Karpas-422 (cell line): ENCODE results near the gene GBA2. TPM values are rescaled to one million over a fixed set of nuclear protein-coding genes. Genes with fewer than 3 reads are reported as not detected.

ENCODE experiments used
- DNase-seq: peaks from one replicate; pipeline ENCODE4 v3.0.0-alpha.2; 2015
- H2AFZ ChIP-seq: fragments of 200-600 bp; sonication (generic); 2 replicates; pipeline ENCODE4 v1.6.1; 2014; ENCODE audit warnings: antibody characterized with exemption, low read length, mixed read lengths
- H3K27ac ChIP-seq: fragments of 200-600 bp; sonication (generic); 2 replicates; pipeline ENCODE4 v1.5.1; 2014; ENCODE audit warnings: mild to moderate bottlenecking, low read length, moderate library complexity
- H3K27me3 ChIP-seq: fragments of 200-600 bp; sonication (generic); 2 replicates; pipeline ENCODE4 v1.6.1; 2014; ENCODE audit warnings: low read length, mixed read lengths
- H3K36me3 ChIP-seq: fragments of 200-600 bp; sonication (generic); 2 replicates; pipeline ENCODE4 v1.6.1; 2014; ENCODE audit warnings: low read length, mixed read lengths; ENCODE audit not compliant: insufficient read depth
- H3K4me1 ChIP-seq: fragments of 200-600 bp; sonication (generic); 2 replicates; pipeline ENCODE4 v1.6.1; 2014; ENCODE audit warnings: mild to moderate bottlenecking, low read length, mixed read lengths
- H3K4me2 ChIP-seq: fragments of 200-600 bp; sonication (generic); 2 replicates; pipeline ENCODE4 v1.6.1; 2014; ENCODE audit warnings: low read length, low read depth, mild to moderate bottlenecking; ENCODE audit not compliant: poor library complexity, severe bottlenecking
- H3K4me3 ChIP-seq: fragments of 200-600 bp; sonication (generic); 2 replicates; pipeline ENCODE4 v1.5.1; 2014; ENCODE audit warnings: mild to moderate bottlenecking, antibody characterized with exemption, low read length, mixed read lengths
- H3K79me2 ChIP-seq: fragments of 200-600 bp; sonication (generic); 2 replicates; pipeline ENCODE4 v1.6.1; 2014; ENCODE audit warnings: mild to moderate bottlenecking, low read length, mixed read lengths
- H3K9ac ChIP-seq: fragments of 200-600 bp; sonication (generic); 2 replicates; pipeline ENCODE4 v1.6.0; 2014; ENCODE audit warnings: low read length
- H3K9me2 ChIP-seq: fragments of 200-600 bp; sonication (generic), shearing (Covaris generic); replicated peaks from 2 replicates; pipeline ENCODE4 v1.6.0; 2014; ENCODE audit warnings: mild to moderate bottlenecking, low read length, moderate library complexity; ENCODE audit not compliant: insufficient read depth
- H3K9me3 ChIP-seq: fragments of 300-700, 200-600 bp; sonication (generic); 2 replicates; pipeline ENCODE4 v1.6.1; 2014; ENCODE audit warnings: low read length, mixed read lengths
- H4K20me1 ChIP-seq: fragments of 200-600 bp; sonication (generic); 2 replicates; pipeline ENCODE4 v1.6.1; 2014; ENCODE audit warnings: mild to moderate bottlenecking, antibody characterized with exemption, low read length, low read depth; ENCODE audit not compliant: insufficient read depth
- total RNA-seq: library from RNA; depleted of rRNA; stranded (reverse); fragments of >200 nt; shearing (Covaris generic); gene quantifications from 2 replicates; pipeline ENCODE4 v1.2.3, GENCODE V29; 2014; ENCODE audit warnings: low replicate concordance

The GBA2 gene
- total RNA-seq, 1 experiment from 2014 or later = 54.9 TPM

- Histone ChIP-seq H3K4me2 (no peak overlapping the region), H3K9ac (no peak overlapping the region), H4K20me1 (peaks cover 3% of the 10 kb centered on the region; the same call in 1 of the 2 replicates), H2AFZ (no peak overlapping the region), H3K4me1 (peaks cover 37% of the 10 kb centered on the region), H3K4me3 (no peak overlapping the region), H3K9me3 (no peaks in the 10 kb centered on the region), H3K27me3 (no peaks in the 10 kb centered on the region), H3K36me3 (peaks cover 25% of the 10 kb centered on the region; the same call in 1 of the 2 replicates), H3K9me2 (no peaks in the 10 kb centered on the region), H3K79me2 (peaks cover 58% of the 10 kb centered on the region), H3K27ac (no peak overlapping the region)
- peak; percentile 64 for DNase-seq
Observed at GRCh38 chr9:35726931-35727330, 22.1 kb downstream of the GBA2 start.

- H3K36me3 ChIP-seq = peaks cover 39% of the 10 kb centered on the region; the same call in 1 of the 2 replicates
- peaks cover 26% of the 10 kb centered on the region for H3K4me1 ChIP-seq
- no peak for DNase-seq
- H3K27me3 ChIP-seq = no peaks in the 10 kb centered on the region
- H3K79me2 ChIP-seq = peaks cover 43% of the 10 kb centered on the region
- no peak overlapping the region for H2AFZ ChIP-seq
- H3K9ac ChIP-seq = no peak overlapping the region
- no peaks in the 10 kb centered on the region for H3K9me2 ChIP-seq
- H3K4me3 ChIP-seq = no peak overlapping the region
- H3K27ac ChIP-seq = no peak overlapping the region
- H3K9me3 ChIP-seq = no peaks in the 10 kb centered on the region
- H4K20me1 ChIP-seq = peaks cover 3% of the 10 kb centered on the region; the same call in 1 of the 2 replicates
- no peak overlapping the region for H3K4me2 ChIP-seq
Observed at GRCh38 chr9:35725362-35725761, 23.7 kb downstream of the GBA2 start.

- Histone ChIP-seq H2AFZ (no peak overlapping the region), H3K4me1 (peaks cover 12% of the 10 kb centered on the region), H4K20me1 (peaks cover 3% of the 10 kb centered on the region; the same call in 1 of the 2 replicates), H3K9me2 (no peaks in the 10 kb centered on the region), H3K79me2 (peaks cover 29% of the 10 kb centered on the region), H3K9ac (no peak overlapping the region), H3K27ac (no peak overlapping the region), H3K36me3 (peaks cover 39% of the 10 kb centered on the region; the same call in 1 of the 2 replicates), H3K4me2 (no peak overlapping the region), H3K27me3 (no peaks in the 10 kb centered on the region), H3K9me3 (no peaks in the 10 kb centered on the region), H3K4me3 (no peak overlapping the region)
- no peak for DNase-seq
Observed at GRCh38 chr9:35723908-35724307, 25.1 kb downstream of the GBA2 start.

- Histone ChIP-seq H3K9me3 (no peaks in the 10 kb centered on the region), H2AFZ (no peak overlapping the region), H3K4me3 (no peak overlapping the region), H3K79me2 (peaks cover 24% of the 10 kb centered on the region), H4K20me1 (peaks cover 3% of the 10 kb centered on the region; the same call in 1 of the 2 replicates), H3K9ac (no peak overlapping the region), H3K4me1 (peaks cover 7% of the 10 kb centered on the region), H3K36me3 (peaks cover 36% of the 10 kb centered on the region; the same call in 1 of the 2 replicates), H3K4me2 (no peak overlapping the region), H3K27me3 (no peaks in the 10 kb centered on the region), H3K27ac (no peak overlapping the region), H3K9me2 (no peaks in the 10 kb centered on the region)
- no peak for DNase-seq
Observed at GRCh38 chr9:35723426-35723825, 25.6 kb downstream of the GBA2 start.

GRCh38 chr9:35719546-35719945 lies 29.5 kb downstream of the GBA2 start:
- DNase-seq = no peak
- Histone ChIP-seq H3K4me1 (no peaks in the 10 kb centered on the region), H3K4me2 (no peak overlapping the region), H3K27me3 (no peaks in the 10 kb centered on the region), H3K36me3 (peaks cover 49% of the 10 kb centered on the region; the same call in 1 of the 2 replicates), H3K4me3 (no peak overlapping the region), H2AFZ (no peak overlapping the region), H3K9me2 (no peaks in the 10 kb centered on the region), H3K9ac (no peak overlapping the region), H4K20me1 (no peaks in the 10 kb centered on the region), H3K27ac (no peak overlapping the region), H3K9me3 (no peaks in the 10 kb centered on the region), H3K79me2 (no peaks in the 10 kb centered on the region)

- H3K79me2 ChIP-seq = no peaks in the 10 kb centered on the region
- H3K27me3 ChIP-seq = no peaks in the 10 kb centered on the region
- H3K9ac ChIP-seq = no peak overlapping the region
- no peak overlapping the region for H3K4me2 ChIP-seq
- no peak overlapping the region for H2AFZ ChIP-seq
- no peak overlapping the region for H3K27ac ChIP-seq
- H4K20me1 ChIP-seq = no peaks in the 10 kb centered on the region
- no peaks in the 10 kb centered on the region for H3K4me1 ChIP-seq
- DNase-seq = no peak
- no peaks in the 10 kb centered on the region for H3K9me3 ChIP-seq
- no peak overlapping the region for H3K4me3 ChIP-seq
- no peaks in the 10 kb centered on the region for H3K9me2 ChIP-seq
- H3K36me3 ChIP-seq = peaks cover 47% of the 10 kb centered on the region
Observed at GRCh38 chr9:35718721-35719511, 30.1 kb downstream of the GBA2 start.

- Histone ChIP-seq H3K4me1 (no peaks in the 10 kb centered on the region), H3K27me3 (no peaks in the 10 kb centered on the region), H3K27ac (no peak overlapping the region), H3K79me2 (no peaks in the 10 kb centered on the region), H2AFZ (no peak overlapping the region), H3K9me2 (no peaks in the 10 kb centered on the region), H4K20me1 (no peaks in the 10 kb centered on the region), H3K4me2 (no peak overlapping the region), H3K36me3 (peaks cover 49% of the 10 kb centered on the region), H3K9me3 (no peaks in the 10 kb centered on the region), H3K4me3 (no peak overlapping the region), H3K9ac (no peak overlapping the region)
- no peak for DNase-seq
Observed at GRCh38 chr9:35717132-35717870, 31.7 kb downstream of the GBA2 start.

GRCh38 chr9:35716230-35716629 lies 32.8 kb downstream of the GBA2 start:
- Histone ChIP-seq H3K4me1 (no peaks in the 10 kb centered on the region), H3K36me3 (peaks cover 43% of the 10 kb centered on the region), H3K79me2 (no peaks in the 10 kb centered on the region), H3K4me2 (no peak overlapping the region), H3K9me2 (no peaks in the 10 kb centered on the region), H3K27ac (no peak overlapping the region), H2AFZ (no peak overlapping the region), H3K4me3 (no peak overlapping the region), H3K9me3 (no peaks in the 10 kb centered on the region), H4K20me1 (no peaks in the 10 kb centered on the region), H3K9ac (no peak overlapping the region), H3K27me3 (no peaks in the 10 kb centered on the region)
- DNase-seq = no peak
